ENCODE results near the gene THSD7B. TPM values are rescaled to one million over a fixed set of nuclear protein-coding genes. Genes with fewer than 3 reads are reported as not detected.

Gene THSD7B
- total RNA-seq, 1 donor from 2014 or later: 12.0 TPM

DNA sequence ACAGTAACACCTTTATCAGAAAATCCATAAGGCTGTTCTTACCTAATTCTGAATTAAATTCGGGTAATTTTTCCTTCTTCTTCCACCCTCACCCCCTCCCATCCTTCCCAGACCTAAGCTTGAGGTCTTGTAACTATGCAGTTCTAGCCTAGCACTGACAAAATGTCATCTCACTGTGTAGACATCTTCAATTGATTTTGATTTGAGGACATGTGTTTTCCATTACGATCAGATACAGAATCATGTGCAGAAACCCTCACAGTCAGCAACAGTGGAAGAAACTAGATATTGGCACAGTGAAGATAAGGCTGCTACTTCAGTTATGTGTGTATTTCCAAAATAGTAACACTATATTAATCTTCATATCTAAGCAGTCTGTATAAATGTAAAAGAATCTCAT is 244.6 kb downstream of the THSD7B start:
- TF ChIP-seq, protein P1, sequence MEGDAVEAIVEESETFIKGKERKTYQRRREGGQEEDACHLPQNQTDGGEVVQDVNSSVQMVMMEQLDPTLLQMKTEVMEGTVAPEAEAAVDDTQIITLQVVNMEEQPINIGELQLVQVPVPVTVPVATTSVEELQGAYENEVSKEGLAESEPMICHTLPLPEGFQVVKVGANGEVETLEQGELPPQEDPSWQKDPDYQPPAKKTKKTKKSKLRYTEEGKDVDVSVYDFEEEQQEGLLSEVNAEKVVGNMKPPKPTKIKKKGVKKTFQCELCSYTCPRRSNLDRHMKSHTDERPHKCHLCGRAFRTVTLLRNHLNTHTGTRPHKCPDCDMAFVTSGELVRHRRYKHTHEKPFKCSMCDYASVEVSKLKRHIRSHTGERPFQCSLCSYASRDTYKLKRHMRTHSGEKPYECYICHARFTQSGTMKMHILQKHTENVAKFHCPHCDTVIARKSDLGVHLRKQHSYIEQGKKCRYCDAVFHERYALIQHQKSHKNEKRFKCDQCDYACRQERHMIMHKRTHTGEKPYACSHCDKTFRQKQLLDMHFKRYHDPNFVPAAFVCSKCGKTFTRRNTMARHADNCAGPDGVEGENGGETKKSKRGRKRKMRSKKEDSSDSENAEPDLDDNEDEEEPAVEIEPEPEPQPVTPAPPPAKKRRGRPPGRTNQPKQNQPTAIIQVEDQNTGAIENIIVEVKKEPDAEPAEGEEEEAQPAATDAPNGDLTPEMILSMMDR (IDR thresholded peaks at IDR 0.05; ENCODE audit: unreplicated experiment): no peak
- Mint-ChIP-seq H3K4me3 (ENCODE audit: low read depth) (no peak overlapping the region), H3K9me3 (ENCODE audit: low read depth) (no peaks in the 10 kb centered on the region), H3K36me3 (ENCODE audit: insufficient read depth) (no peaks in the 10 kb centered on the region), H3K27ac (no peak overlapping the region), H3K27me3 (peaks cover 11% of the 10 kb centered on the region), H3K4me1 (ENCODE audit: low read depth) (peaks cover 2% of the 10 kb centered on the region)
- no peak for DNase-seq (ENCODE audit: low spot score, unreplicated experiment)

DNA sequence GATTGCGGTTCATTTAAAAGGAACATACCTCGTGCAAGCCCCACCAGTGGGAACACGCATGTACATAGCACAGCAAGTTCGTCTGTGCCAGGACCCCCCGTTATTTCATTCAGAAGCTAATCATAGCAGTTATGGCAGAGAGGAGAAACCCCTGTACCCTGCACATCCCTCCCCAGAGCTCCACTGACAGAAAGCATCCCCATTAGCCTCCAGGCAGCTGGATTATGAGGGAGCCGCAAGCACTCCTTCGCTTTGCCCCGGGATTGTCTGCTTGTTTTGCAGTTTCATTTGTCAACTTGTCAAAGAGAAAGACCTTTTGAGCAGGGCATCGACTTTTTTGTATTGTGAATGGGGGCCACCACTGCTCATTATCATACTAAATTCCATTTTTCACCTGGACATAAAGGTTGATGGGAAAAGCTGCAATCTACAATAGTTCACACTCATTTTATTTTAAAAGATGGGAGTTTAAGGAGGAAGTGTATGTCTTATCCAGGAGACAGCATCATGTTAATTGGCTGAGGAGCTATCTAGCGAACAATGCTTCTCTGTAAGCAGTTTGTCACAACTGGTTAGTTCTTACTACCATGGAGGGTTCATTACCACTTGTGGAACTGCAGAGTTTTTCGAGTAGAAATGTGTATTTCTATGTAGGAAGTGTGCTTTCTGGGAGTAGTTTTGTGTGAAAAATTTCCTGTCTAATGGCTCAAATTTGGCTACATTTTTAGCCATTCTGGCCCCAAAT is 255.3 kb downstream of the THSD7B start:
- H3K27ac Mint-ChIP-seq: peak overlapping the region; percentile 22
- H3K36me3 Mint-ChIP-seq (ENCODE audit: insufficient read depth): no peaks in the 10 kb centered on the region
- peaks cover 23% of the 10 kb centered on the region for H3K4me1 Mint-ChIP-seq (ENCODE audit: low read depth)
- H3K9me3 Mint-ChIP-seq (ENCODE audit: low read depth): no peaks in the 10 kb centered on the region
- peaks cover 4% of the 10 kb centered on the region for H3K27me3 Mint-ChIP-seq
- TF ChIP-seq, protein P1 (IDR thresholded peaks at IDR 0.05; ENCODE audit: unreplicated experiment): no peak
- DNase-seq (ENCODE audit: low spot score, unreplicated experiment): no peak
- peak overlapping the region; percentile 2 for H3K4me3 Mint-ChIP-seq (ENCODE audit: low read depth)

DNA sequence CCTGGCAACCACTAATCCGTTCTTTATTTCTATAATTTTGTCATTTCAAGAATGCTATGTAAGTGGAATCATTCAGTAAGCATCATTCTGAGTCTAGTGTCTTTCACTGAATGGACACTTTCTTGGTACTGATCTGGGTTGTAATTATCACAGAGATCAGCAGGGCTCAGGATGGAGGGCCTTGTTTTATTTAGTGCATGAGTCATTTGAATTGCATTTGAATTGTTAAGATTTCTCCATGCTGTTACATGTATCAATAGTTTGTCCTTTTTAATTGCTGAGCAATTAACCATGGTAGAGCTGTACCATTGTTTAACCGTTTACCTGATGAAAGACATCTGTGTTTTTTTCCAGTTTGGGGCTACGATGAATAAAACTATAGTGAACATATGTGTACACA is 256.4 kb downstream of the THSD7B start:
- Mint-ChIP-seq H3K4me1 (ENCODE audit: low read depth) (peaks cover 26% of the 10 kb centered on the region), H3K27ac (no peak overlapping the region), H3K4me3 (ENCODE audit: low read depth) (no peak overlapping the region), H3K36me3 (ENCODE audit: insufficient read depth) (no peaks in the 10 kb centered on the region), H3K9me3 (ENCODE audit: low read depth) (no peaks in the 10 kb centered on the region), H3K27me3 (peaks cover 4% of the 10 kb centered on the region)
- TF ChIP-seq, protein P1 (IDR thresholded peaks at IDR 0.05; ENCODE audit: unreplicated experiment): no peak
- no peak for DNase-seq (ENCODE audit: low spot score, unreplicated experiment)

DNA sequence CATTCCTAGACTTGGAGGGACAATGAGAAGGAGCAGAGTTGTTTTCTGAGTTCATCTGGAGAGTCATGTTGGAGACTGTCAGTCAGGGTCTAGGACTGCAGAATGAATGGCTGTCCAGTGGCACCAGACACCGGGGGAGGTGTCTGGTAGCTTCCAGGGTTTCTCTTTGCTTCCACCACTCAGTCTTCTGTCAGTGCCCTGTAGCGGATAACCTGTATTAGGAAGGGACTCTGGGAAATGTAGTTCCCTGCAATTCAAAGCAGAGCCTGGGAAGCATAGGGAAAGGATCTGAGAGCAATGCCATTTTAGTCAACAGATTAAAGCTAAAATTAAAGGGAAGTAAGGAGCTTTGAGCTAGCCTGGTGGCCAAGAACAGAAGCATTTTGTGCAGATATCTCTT is 257.9 kb downstream of the THSD7B start:
- no peak for DNase-seq (ENCODE audit: low spot score, unreplicated experiment)
- no peak overlapping the region for H3K27ac Mint-ChIP-seq
- TF ChIP-seq, protein P1 (IDR thresholded peaks at IDR 0.05; ENCODE audit: unreplicated experiment): no peak
- H3K27me3 Mint-ChIP-seq: peaks cover 4% of the 10 kb centered on the region
- no peaks in the 10 kb centered on the region for H3K36me3 Mint-ChIP-seq (ENCODE audit: insufficient read depth)
- H3K4me1 Mint-ChIP-seq (ENCODE audit: low read depth): peaks cover 26% of the 10 kb centered on the region
- H3K9me3 Mint-ChIP-seq (ENCODE audit: low read depth): no peaks in the 10 kb centered on the region
- no peak overlapping the region for H3K4me3 Mint-ChIP-seq (ENCODE audit: low read depth)

DNA sequence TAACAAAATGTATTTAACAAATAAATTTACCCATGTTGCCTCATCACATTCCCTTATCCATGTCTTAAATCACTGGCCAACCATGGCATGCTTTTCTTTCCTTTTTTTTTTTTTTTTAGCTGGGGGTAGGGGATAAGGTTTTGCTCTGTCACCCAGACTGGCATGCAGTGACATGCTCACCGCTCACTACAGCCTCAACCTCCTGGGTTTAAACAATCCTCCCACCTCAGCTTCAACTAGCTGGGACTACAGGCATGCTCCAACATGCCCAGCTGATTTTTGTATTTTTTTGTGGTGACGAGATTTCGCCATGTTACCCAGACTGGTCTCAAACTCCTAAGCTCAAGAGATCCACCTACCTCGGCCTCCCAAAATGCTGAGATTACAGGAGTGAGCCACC is 266.4 kb downstream of the THSD7B start:
- Mint-ChIP-seq H3K4me3 (ENCODE audit: low read depth) (no peak overlapping the region), H3K27ac (no peak overlapping the region), H3K36me3 (ENCODE audit: insufficient read depth) (no peaks in the 10 kb centered on the region), H3K27me3 (no peaks in the 10 kb centered on the region), H3K4me1 (ENCODE audit: low read depth) (peaks cover under 1% of the 10 kb centered on the region), H3K9me3 (ENCODE audit: low read depth) (no peaks in the 10 kb centered on the region)
- DNase-seq (ENCODE audit: low spot score, unreplicated experiment): no peak
- TF ChIP-seq, protein P1 (IDR thresholded peaks at IDR 0.05; ENCODE audit: unreplicated experiment): no peak

All from progenitor cell of endocrine pancreas (in vitro differentiated cells).